Inferior parietal cortex (tissue), 1 donor: Measurements from ENCODE around the gene DLG1.

Experiments
- DNase-seq: peaks from one replicate; pipeline ENCODE4 v3.0.0-alpha.2; 2016; ENCODE audit errors: extremely low spot score

The DLG1 gene

GRCh38 chr3:197015790-197016736 is 282.3 kb downstream of the DLG1 start:
- no peak for DNase-seq

- no peak for DNase-seq
These were observed 283.4 kb downstream of the DLG1 start for GRCh38 chr3:197014942-197015575.

DNA sequence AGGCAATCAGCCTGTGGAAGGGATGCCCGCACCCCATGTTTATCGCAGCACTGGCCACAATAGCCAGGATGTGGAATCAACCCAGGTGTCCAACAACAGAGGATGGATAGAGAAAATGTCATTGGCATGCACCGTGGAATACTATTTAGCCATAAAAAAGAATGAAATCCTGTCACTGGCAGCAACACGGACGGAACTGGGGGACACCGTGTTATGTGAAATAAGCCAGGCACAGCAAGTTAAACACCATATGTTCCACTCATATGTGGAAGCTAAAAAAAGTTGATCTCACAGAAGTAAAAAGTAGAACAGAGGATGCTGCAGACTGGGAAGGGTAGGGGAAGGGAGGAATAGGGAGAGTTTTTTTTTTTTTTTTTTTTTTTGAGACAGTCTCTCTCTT is 284.4 kb downstream of the DLG1 start:
- no peak for DNase-seq

GRCh38 chr3:197012540-197012883 is 285.9 kb downstream of the DLG1 start:
- DNase-seq: no peak

DNA sequence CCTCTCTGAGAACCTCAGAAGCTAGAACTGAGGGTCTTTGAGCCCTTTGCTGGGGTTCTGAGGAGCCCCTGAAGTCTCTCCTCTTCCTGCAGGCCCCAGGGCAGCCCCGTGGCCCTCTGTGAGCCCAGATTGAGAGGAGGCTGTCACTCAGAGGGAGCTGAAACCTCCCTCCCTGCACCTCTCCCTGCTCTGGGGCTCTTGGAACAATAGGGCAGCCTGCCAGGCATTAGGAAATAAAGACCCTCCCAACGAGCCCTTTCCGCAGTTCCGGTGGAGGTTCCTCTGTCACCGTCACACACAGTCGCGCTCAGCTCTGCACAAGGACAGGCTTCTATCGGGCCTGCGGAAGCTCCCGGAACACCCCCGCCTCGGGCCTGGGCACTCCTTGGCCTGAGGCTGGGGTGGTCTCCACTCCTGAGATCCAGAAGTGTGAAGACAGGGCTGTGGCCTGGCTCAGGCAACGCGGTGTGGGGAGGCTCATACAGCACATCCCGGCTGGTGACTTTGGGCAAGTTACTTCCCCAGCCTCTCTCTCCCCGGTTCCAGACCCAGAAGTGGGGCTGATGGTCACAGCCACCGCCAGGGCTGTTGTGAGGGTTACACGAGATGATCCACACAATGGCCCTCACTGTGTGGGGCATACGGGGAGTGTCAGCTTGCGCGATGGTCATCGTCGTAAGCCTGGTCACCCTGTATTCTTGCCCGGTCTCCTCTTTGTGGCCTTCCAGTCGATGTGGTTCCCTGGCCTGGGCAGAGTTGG is 286.5 kb downstream of the DLG1 start:
- DNase-seq: no peak

DNA sequence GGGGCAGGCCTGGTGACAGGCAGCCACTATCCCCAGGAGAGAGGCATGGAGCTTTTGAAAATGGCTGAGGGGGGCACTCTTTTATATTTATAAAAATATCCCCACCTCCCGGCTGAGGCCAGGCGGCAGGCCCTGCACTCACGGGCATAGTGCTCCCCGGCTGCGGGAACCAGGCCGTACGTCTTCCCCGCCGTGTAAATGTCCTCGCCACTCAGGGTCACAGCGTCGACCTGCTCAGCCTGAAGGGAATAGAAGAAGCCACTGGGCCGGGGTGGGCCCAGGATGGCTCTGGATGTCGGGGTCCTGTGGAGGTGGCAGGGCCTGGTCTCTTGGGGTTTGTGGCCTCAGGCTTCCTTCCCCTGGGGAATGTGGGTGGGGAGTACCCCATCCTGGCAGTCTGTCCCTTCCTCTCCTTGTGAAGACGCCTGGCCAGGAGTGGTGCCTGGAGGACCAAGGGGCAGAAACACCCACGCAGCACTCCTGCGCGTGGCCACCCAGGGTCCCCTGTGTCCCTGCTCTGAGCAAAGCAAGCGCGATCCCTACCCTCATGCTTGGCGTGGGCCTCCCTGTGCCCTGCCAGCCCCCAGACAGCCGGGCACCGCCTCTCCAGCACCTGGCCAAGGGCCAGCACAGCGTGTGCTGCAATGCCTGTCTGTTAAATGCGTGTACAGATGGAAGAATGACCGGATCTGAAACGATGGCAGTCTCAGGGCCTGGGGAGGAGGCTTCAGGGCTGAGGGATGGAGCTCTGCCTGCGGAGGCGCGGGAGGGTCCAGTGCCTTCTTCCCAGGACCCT is 287.7 kb downstream of the DLG1 start:
- no peak for DNase-seq

DNA sequence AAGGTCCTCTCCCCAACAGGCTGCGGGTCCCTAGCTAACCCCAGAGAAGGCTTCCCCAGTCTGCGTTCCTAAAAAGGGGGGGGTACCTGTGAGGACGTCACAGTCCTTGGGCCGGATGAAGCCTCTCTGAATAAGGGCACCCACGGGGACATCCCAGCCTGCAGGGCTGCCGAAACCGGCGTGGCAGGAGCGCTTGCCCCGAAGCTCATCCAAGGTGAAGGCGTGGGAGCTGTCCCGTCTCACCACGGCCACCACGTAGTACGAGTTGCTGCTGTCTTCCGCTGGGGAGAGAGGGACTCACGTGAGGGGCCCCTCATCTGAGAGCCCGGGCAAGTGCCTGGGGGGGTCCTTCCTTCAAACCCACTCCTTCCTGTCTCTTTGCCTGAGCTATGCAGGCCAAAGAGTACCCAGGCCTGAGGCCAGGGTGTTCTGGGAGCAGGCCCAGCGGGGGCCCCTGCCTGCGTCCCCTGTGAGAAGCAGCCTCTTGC is 288.8 kb downstream of the DLG1 start:
- no peak for DNase-seq

GRCh38 chr3:197008436-197009209 is 289.8 kb downstream of the DLG1 start:
- no peak for DNase-seq

DNA sequence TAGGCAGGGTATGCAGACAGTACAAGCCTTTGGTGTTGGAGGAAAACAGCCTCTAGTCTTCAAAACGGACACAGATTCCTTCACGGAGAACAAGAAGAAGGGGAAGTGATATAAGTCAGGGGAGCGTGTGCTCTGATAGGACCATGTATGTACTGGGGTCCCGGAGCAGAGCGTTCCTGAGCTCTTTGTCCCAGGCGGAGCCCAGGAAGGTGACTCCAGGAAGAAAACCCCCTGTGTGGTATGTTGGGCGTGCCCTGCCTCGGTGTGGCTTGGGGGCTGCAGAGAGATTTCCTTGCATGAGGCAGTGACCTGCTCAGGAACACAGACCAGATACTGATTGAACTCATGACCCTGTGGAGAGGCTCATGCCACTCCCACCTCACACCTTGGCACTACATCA is 290.5 kb downstream of the DLG1 start:
- DNase-seq: no peak

DNA sequence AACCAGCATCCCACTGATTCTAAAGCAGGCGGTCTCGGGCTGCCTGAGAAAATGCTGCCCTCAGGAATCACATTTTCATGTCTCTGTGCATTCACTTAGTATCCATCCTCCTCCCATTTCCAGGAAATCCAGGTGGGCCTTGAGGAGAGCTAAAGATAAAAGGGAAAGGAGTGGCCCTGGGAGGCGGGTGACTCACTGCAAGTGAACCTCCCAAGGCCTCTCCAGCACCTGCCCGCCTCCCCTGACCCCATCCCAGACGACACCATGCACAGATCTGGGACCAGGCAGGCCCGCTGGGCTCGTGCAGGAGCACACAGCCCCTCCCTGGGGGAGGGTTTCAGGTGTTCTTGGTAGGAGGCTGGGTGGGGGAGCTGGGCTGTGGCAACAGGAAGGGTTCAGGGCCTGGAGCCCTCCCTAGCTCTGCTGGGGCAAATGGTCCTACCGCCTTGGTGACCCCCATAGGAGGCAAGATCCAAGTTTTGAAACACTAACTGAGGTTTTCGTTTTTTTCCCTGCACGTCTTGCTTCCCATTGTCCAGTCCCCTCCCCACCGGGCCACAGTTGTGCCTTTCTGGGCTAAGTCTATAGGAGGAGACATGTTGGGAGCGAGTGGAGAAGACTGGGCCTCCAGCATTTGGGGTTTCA is 291.0 kb downstream of the DLG1 start:
- no peak for DNase-seq

DNA sequence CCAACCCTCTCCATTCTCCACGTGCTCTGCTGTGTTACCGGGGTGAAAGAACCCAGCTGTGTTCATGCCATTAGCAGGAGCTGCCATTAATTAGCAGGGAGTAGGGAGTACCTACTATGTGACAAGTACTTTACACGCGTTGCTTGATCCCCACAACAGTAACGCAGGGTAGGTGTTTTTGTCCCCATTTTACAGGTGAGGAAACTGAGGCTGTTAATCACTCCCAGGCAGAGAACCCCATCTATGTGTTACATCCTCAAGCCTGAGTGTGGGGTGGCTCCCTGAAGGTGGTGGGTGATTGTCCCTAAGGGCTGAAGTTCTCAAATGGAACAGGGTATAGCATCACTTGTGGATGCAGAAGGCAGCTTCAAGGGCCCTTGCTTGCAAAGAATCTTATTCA is 291.6 kb downstream of the DLG1 start:
- DNase-seq: no peak

- no peak for DNase-seq
These were observed 292.0 kb downstream of the DLG1 start for GRCh38 chr3:197006446-197006845.

DNA sequence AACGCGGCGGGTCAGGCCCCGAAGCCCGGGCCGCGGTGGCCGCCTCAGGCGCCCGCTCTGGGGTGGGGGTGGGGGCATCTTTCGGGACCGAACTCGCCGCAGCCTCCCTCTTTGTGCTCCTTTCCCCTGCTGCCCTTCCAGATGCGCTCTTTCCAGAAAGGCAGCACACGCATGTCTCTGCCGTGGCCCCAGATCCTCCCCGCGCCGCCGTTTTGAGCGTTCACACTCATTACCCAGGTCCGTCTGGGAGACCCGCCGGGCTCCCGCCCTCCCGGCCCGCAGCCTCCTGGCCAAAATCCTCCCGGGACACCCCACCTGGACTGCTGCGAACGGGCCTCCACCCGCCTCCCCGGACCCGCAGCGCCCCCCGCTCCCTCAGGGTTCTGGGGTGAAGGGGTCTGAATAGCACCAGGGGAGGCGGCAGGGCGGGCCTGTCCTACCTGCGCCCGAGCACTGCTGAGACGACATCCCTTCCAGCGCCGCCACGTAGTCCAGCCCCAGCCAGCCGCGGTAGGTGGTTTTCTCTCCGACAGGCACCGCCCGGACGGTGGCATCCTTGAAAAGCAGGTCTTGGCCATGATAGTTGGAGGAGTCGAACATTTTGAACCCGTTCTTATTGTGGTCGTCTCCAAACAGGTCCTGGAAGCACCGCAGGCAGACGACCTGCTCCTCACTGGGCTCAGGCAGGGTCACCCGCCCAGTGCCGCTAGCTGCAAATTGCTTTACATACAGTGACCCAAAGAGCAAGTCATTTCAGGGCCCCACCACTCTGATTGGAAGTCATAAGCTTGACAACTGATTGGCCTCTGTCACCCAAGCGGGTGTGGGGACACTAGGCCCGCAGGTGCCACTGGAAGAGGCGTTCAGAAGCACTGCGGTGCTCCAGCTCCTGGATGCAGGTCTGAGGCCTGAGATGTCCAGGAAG is 294.7 kb downstream of the DLG1 start:
- no peak for DNase-seq

GRCh38 chr3:197002701-197003454 is 295.5 kb downstream of the DLG1 start:
- peak; percentile 74 for DNase-seq

- DNase-seq: no peak
These were observed 296.3 kb downstream of the DLG1 start for GRCh38 chr3:197001972-197002700.

DNA sequence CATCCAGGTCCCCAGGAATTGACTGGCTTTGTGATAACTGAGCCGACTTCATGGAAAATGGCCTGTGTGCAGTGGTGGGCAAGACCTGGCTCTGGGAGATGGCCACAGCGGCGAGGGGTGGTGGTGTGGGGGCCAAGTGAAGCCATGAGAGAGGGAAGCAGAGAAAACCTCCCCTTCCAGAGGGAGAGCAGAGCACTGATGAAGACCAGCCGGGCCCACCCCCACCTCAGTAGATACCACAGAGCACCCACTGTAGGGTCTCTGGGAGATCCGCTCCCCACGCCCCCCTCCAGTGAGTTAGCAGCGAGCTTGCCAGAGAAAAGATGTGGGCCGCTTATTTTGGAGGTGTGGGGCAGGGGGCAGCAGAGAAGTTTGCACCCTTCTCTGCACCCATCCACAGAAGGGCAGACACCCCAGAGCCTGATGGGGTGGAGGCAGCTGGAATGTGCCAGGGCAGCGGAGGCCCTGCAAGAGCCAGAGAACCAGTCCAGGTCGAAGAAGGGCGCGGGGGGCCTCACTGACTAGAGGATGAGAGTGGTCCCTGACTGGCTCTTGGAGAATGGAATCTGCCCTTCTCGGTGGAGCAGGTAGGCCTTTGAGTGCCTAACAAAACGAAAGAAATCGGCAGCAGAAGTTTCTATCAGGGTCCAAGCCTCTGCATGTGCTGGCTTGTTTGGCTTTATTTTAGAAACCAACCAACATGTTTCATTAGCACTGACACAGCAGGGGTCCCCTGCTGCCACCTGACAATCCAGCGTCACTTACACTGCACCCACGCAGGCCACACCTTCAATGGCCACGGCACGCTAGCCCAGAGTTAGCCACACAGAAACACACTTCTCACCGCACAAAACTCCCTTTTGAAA is 297.1 kb downstream of the DLG1 start:
- no peak for DNase-seq

DNA sequence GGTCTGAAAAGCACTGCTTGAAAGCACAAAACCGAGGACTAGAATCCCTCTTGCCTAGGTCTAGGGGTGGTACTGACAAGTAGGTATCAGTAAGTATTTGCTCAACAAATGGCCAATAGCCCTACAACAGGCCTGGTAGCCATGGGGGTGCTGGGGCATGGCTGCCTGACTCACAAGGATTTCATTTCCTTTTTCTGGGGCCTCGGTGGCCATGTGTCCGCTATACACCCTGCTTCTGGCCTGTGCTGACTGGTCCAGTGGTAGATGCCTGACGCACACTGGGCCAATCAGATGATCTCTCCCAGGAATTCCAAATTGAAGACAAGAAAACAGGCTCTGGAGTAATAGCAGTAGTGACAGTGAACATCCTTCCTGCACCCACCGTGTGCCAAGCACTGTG is 298.2 kb downstream of the DLG1 start:
- DNase-seq: no peak
